ENCODE results near the gene ETF1.

Gene ETF1

GRCh38 chr5:138467711-138468132, 75.3 kb downstream of the ETF1 start:
- Histone ChIP-seq H3K27ac (ENCODE audit: low read depth, low read length) (no peak overlapping the region), H3K27me3 (ENCODE audit: control insufficient read depth, insufficient read depth, low read length) (no peaks in the 10 kb centered on the region), H3K9ac (ENCODE audit: low read length) (no peak overlapping the region), H3K4me1 (ENCODE audit: control insufficient read depth, insufficient read depth, low read length) (peaks cover 7% of the 10 kb centered on the region), H3K4me3 (ENCODE audit: low read length) (peak overlapping the region; percentile 93), H3K36me3 (ENCODE audit: control insufficient read depth, insufficient read depth, low read length) (peaks cover 7% of the 10 kb centered on the region)

- Histone ChIP-seq H3K27me3 (ENCODE audit: control insufficient read depth, insufficient read depth, low read length) (no peaks in the 10 kb centered on the region), H3K36me3 (ENCODE audit: control insufficient read depth, insufficient read depth, low read length) (peaks cover 7% of the 10 kb centered on the region), H3K9ac (ENCODE audit: low read length) (no peak overlapping the region), H3K4me1 (ENCODE audit: control insufficient read depth, insufficient read depth, low read length) (peaks cover 7% of the 10 kb centered on the region), H3K27ac (ENCODE audit: low read depth, low read length) (no peak overlapping the region), H3K4me3 (ENCODE audit: low read length) (peak overlapping the region; percentile 93)
Measured at GRCh38 chr5:138466900-138467710, 75.9 kb downstream of the ETF1 start.

- no peaks in the 10 kb centered on the region for H3K27me3 ChIP-seq (ENCODE audit: control insufficient read depth, insufficient read depth, low read length)
- H3K4me3 ChIP-seq (ENCODE audit: low read length) = peak overlapping the region; percentile 93
- H3K4me1 ChIP-seq (ENCODE audit: control insufficient read depth, insufficient read depth, low read length) = peaks cover 7% of the 10 kb centered on the region
- peak overlapping the region; percentile 67 for H3K9ac ChIP-seq (ENCODE audit: low read length)
- peaks cover 7% of the 10 kb centered on the region for H3K36me3 ChIP-seq (ENCODE audit: control insufficient read depth, insufficient read depth, low read length)
- no peak overlapping the region for H3K27ac ChIP-seq (ENCODE audit: low read depth, low read length)
Measured at GRCh38 chr5:138466125-138466899, 76.7 kb downstream of the ETF1 start.

GRCh38 chr5:138465261-138466124, 77.5 kb downstream of the ETF1 start, which contains the start of gene EGR1:
Gene EGR1 (plus strand): TSS chr5:138465479. CDS start chr5:138465762, 283 bp downstream.
- H3K4me1 ChIP-seq (ENCODE audit: control insufficient read depth, insufficient read depth, low read length) = peaks cover 7% of the 10 kb centered on the region

GRCh38 chr5:138464388-138465260, 78.4 kb downstream of the ETF1 start:
- peak overlapping the region; percentile 66 for H3K9ac ChIP-seq (ENCODE audit: low read length)
- peak overlapping the region; percentile 93 for H3K4me3 ChIP-seq (ENCODE audit: low read length)
- peaks cover 7% of the 10 kb centered on the region for H3K36me3 ChIP-seq (ENCODE audit: control insufficient read depth, insufficient read depth, low read length)
- no peaks in the 10 kb centered on the region for H3K27me3 ChIP-seq (ENCODE audit: control insufficient read depth, insufficient read depth, low read length)
- H3K27ac ChIP-seq (ENCODE audit: low read depth, low read length) = peak overlapping the region; percentile 98
- peaks cover 7% of the 10 kb centered on the region for H3K4me1 ChIP-seq (ENCODE audit: control insufficient read depth, insufficient read depth, low read length)

More at GRCh38 chr5:138465261-138466124, 77.5 kb downstream of the ETF1 start, which contains the start of gene EGR1:
- H3K27ac ChIP-seq (ENCODE audit: low read depth, low read length) = peak within 1 kb of the TSS; percentile 98
- H3K4me3 ChIP-seq (ENCODE audit: low read length) = peak within 1 kb of the TSS; percentile 93
- no peaks in the 10 kb centered on the region for H3K27me3 ChIP-seq (ENCODE audit: control insufficient read depth, insufficient read depth, low read length)
- H3K36me3 ChIP-seq (ENCODE audit: control insufficient read depth, insufficient read depth, low read length) = peaks cover 7% of the 10 kb centered on the region
- peak within 1 kb of the TSS; percentile 67 for H3K9ac ChIP-seq (ENCODE audit: low read length)

- H3K36me3 ChIP-seq (ENCODE audit: control insufficient read depth, insufficient read depth, low read length) = peaks cover 7% of the 10 kb centered on the region
- H3K27me3 ChIP-seq (ENCODE audit: control insufficient read depth, insufficient read depth, low read length) = no peaks in the 10 kb centered on the region
- H3K27ac ChIP-seq (ENCODE audit: low read depth, low read length) = peak overlapping the region; percentile 98
- peaks cover 7% of the 10 kb centered on the region for H3K4me1 ChIP-seq (ENCODE audit: control insufficient read depth, insufficient read depth, low read length)
- H3K9ac ChIP-seq (ENCODE audit: low read length) = peak overlapping the region; percentile 78
- H3K4me3 ChIP-seq (ENCODE audit: low read length) = peak overlapping the region; percentile 93
Measured at GRCh38 chr5:138464008-138464387, 79.0 kb downstream of the ETF1 start.

GRCh38 chr5:138463419-138464007, 79.5 kb downstream of the ETF1 start:
- Histone ChIP-seq H3K9ac (ENCODE audit: low read length) (peak overlapping the region; percentile 78), H3K4me1 (ENCODE audit: control insufficient read depth, insufficient read depth, low read length) (peaks cover 7% of the 10 kb centered on the region), H3K36me3 (ENCODE audit: control insufficient read depth, insufficient read depth, low read length) (peaks cover 7% of the 10 kb centered on the region), H3K27ac (ENCODE audit: low read depth, low read length) (peak overlapping the region; percentile 98), H3K27me3 (ENCODE audit: control insufficient read depth, insufficient read depth, low read length) (no peaks in the 10 kb centered on the region), H3K4me3 (ENCODE audit: low read length) (peak overlapping the region; percentile 81)

- Histone ChIP-seq H3K4me1 (ENCODE audit: control insufficient read depth, insufficient read depth, low read length) (peaks cover 4% of the 10 kb centered on the region), H3K9ac (ENCODE audit: low read length) (no peak overlapping the region), H3K27me3 (ENCODE audit: control insufficient read depth, insufficient read depth, low read length) (no peaks in the 10 kb centered on the region), H3K36me3 (ENCODE audit: control insufficient read depth, insufficient read depth, low read length) (no peaks in the 10 kb centered on the region), H3K4me3 (ENCODE audit: low read length) (no peak overlapping the region), H3K27ac (ENCODE audit: low read depth, low read length) (no peak overlapping the region)
Measured at GRCh38 chr5:138461343-138462125, 81.5 kb downstream of the ETF1 start.

GRCh38 chr5:138460032-138460693, 82.9 kb downstream of the ETF1 start:
- no peak overlapping the region for H3K9ac ChIP-seq (ENCODE audit: low read length)
- H3K27me3 ChIP-seq (ENCODE audit: control insufficient read depth, insufficient read depth, low read length) = no peaks in the 10 kb centered on the region
- no peak overlapping the region for H3K4me3 ChIP-seq (ENCODE audit: low read length)
- H3K27ac ChIP-seq (ENCODE audit: low read depth, low read length) = no peak overlapping the region
- H3K4me1 ChIP-seq (ENCODE audit: control insufficient read depth, insufficient read depth, low read length) = no peaks in the 10 kb centered on the region
- H3K36me3 ChIP-seq (ENCODE audit: control insufficient read depth, insufficient read depth, low read length) = no peaks in the 10 kb centered on the region

GRCh38 chr5:138459311-138459933, 83.6 kb downstream of the ETF1 start:
- Histone ChIP-seq H3K27ac (ENCODE audit: low read depth, low read length) (no peak overlapping the region), H3K9ac (ENCODE audit: low read length) (no peak overlapping the region), H3K4me1 (ENCODE audit: control insufficient read depth, insufficient read depth, low read length) (no peaks in the 10 kb centered on the region), H3K36me3 (ENCODE audit: control insufficient read depth, insufficient read depth, low read length) (no peaks in the 10 kb centered on the region), H3K4me3 (ENCODE audit: low read length) (no peak overlapping the region), H3K27me3 (ENCODE audit: control insufficient read depth, insufficient read depth, low read length) (no peaks in the 10 kb centered on the region)

All from rectal smooth muscle tissue (tissue), 1 donor.